DLD1 (cell line): ENCODE measurements around the gene SCYGR5.
"Not testable (repeated sequence)": the region's sequence is repeated elsewhere in the genome, so short reads cannot be mapped to it uniquely, and the experiment has no call there.

Source experiments
- in situ Hi-C: cut with HindIII; loops from 2 replicates; pipeline ENCODE4 v1.10.0; 2017; ENCODE audit warnings: low sequenced_read_pairs

The SCYGR5 gene

GRCh38 chr2:227666631-227667170 lies at the start of gene SCYGR5:
Gene SCYGR5 (plus strand): TSS chr2:227666804. CDS start chr2:227666804, 0 bp downstream.
- in situ Hi-C loops = not testable (repeated sequence)

GRCh38 chr2:227617316-227618230 lies 49.0 kb upstream of the SCYGR5 start, which contains the start of gene SCYGR4:
Gene SCYGR4 (plus strand): TSS chr2:227617498. CDS start chr2:227617498, 0 bp downstream.
- in situ Hi-C loops = no loop called here

GRCh38 chr2:227623226-227623625 lies 43.4 kb upstream of the SCYGR5 start:
- in situ Hi-C loops = no loop called here

GRCh38 chr2:227625420-227625819 lies 41.2 kb upstream of the SCYGR5 start:
- in situ Hi-C loops = loop anchor here (25.0 kb wide), 1 partner anchor 262 kb away; no protein-coding TSS in a partner anchor

- in situ Hi-C loops = loop anchor here (25.0 kb wide), 1 partner anchor 261 kb away; no protein-coding TSS in a partner anchor
Observed at GRCh38 chr2:227626580-227627151, 39.9 kb upstream of the SCYGR5 start.

GRCh38 chr2:227627769-227628168 lies 38.8 kb upstream of the SCYGR5 start:
- in situ Hi-C loops = loop anchor here (25.0 kb wide), 1 partner anchor 260 kb away; no protein-coding TSS in a partner anchor

GRCh38 chr2:227629435-227629834 lies 37.2 kb upstream of the SCYGR5 start:
- in situ Hi-C loops = loop anchor here (25.0 kb wide), 1 partner anchor 258 kb away; no protein-coding TSS in a partner anchor

- in situ Hi-C loops = loop anchor here (25.0 kb wide), 1 partner anchor 257 kb away; no protein-coding TSS in a partner anchor
Observed at GRCh38 chr2:227630322-227630721, 36.3 kb upstream of the SCYGR5 start.

- in situ Hi-C loops = loop anchor here (25.0 kb wide), 1 partner anchor 254 kb away; no protein-coding TSS in a partner anchor
Observed at GRCh38 chr2:227632827-227633226, 33.8 kb upstream of the SCYGR5 start.

GRCh38 chr2:227634201-227634600 lies 32.4 kb upstream of the SCYGR5 start:
- in situ Hi-C loops = loop anchor here (25.0 kb wide), 1 partner anchor 253 kb away; no protein-coding TSS in a partner anchor

- in situ Hi-C loops = loop anchor here (25.0 kb wide), 1 partner anchor 245 kb away; no protein-coding TSS in a partner anchor
Observed at GRCh38 chr2:227642656-227643055, 23.9 kb upstream of the SCYGR5 start.

- in situ Hi-C loops = loop anchor here (25.0 kb wide), 1 partner anchor 243 kb away; no protein-coding TSS in a partner anchor
Observed at GRCh38 chr2:227643990-227644551, 22.5 kb upstream of the SCYGR5 start.

- in situ Hi-C loops = no loop called here
Observed at GRCh38 chr2:227653419-227653818, 13.2 kb upstream of the SCYGR5 start.

- in situ Hi-C loops = no loop called here
Observed at GRCh38 chr2:227654426-227654825, 12.2 kb upstream of the SCYGR5 start.

GRCh38 chr2:227655454-227655853 lies 11.2 kb upstream of the SCYGR5 start:
- in situ Hi-C loops = no loop called here

GRCh38 chr2:227657199-227657845 lies 9.3 kb upstream of the SCYGR5 start:
- in situ Hi-C loops = no loop called here

- in situ Hi-C loops = no loop called here
Observed at GRCh38 chr2:227661025-227661649, 5.5 kb upstream of the SCYGR5 start.

GRCh38 chr2:227661827-227662226 lies 4.8 kb upstream of the SCYGR5 start:
- in situ Hi-C loops = no loop called here

GRCh38 chr2:227665189-227665940 lies 1.2 kb upstream of the SCYGR5 start:
- in situ Hi-C loops = no loop called here
